Activated naive CD4-positive, alpha-beta T cell treated with anti-CD3 and anti-CD28 coated beads, Interleukin-2, amount 10 ng/mL, durations not matched to agents 5 hours and 36 hours (primary cell): ENCODE results near the gene TUBB3. TPM values are rescaled to one million over a fixed set of nuclear protein-coding genes. Genes with fewer than 3 reads are reported as not detected.

Source experiments
- total RNA-seq, 2 experiments: library from RNA; stranded (reverse); gene quantifications; one replicate each; pipeline ENCODE4 v1.2.3, GENCODE V29; 2021

The TUBB3 gene
- total RNA-seq, result under 1 TPM; 0.58 to 0.83 TPM

DNA sequence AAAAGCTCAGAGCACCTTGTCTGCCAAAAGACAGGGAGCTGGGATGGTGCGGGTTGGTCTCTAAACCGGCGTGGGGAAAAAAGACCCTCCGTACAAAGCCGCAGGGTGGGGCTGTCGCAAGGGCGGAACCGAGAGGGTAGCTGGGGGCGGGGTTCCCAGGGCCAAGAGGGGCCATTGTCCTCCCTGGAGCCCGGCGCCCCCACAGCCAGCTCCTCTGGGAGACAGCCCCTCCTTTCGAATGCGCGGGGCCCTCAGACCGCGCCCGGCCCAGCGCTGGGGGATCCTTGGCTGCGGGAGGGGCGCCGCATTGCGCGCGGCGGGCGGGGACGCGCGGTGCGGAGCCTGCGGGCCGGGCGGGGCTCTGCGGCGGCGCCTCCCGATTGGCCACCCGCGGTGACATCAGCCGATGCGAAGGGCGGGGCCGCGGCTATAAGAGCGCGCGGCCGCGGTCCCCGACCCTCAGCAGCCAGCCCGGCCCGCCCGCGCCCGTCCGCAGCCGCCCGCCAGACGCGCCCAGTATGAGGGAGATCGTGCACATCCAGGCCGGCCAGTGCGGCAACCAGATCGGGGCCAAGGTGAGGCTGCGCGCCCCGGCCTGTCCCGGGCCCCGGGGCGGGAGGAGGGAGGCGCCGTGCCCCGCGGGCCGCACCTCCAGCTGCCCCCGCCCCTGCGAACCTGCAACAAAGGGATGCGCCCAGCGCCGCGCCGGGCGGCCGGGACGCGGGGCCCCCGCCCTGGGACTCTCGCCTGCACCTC is at the start of gene TUBB3:
TSS of gene TUBB3 (plus strand) at position 459 of the 756 bp plus-strand sequence. CDS start at position 519, 60 bp downstream.

GRCh38 chr16:89918453-89919347 is 4.4 kb upstream of the TUBB3 start, which contains the start of gene MC1R:
Gene MC1R (plus strand): TSS chr16:89918862. CDS start chr16:89919259, 397 bp downstream.

Other genes with a start within 250 kb of the TUBB3 start
- gene CDK10, start 236.7 kb upstream of the TUBB3 start, total RNA-seq, result 100 to 1,000 TPM in 1 of 2 experiments, 10 to 100 TPM in 1; 92.6 to 111 TPM
- 10 to 100 TPM; 10.3 to 10.7 TPM for gene SPATA2L, start 221.6 kb upstream of the TUBB3 start, total RNA-seq
- 10 to 100 TPM; 10.2 to 12.6 TPM for gene VPS9D1, start 202.4 kb upstream of the TUBB3 start, total RNA-seq
- 10 to 100 TPM; 89.5 to 94.4 TPM for gene ZNF276, start 201.8 kb upstream of the TUBB3 start, total RNA-seq
- gene FANCA, start 106.7 kb upstream of the TUBB3 start, total RNA-seq, result 10 to 100 TPM; 69.3 to 76.2 TPM
- gene SPIRE2, start 94.9 kb upstream of the TUBB3 start, total RNA-seq, result 1 to 10 TPM; 1.3 to 1.5 TPM
- 100 to 1,000 TPM; 177 to 190 TPM for gene TCF25, start 49.8 kb upstream of the TUBB3 start, total RNA-seq
- 1 to 10 TPM; 4.7 to 4.9 TPM for gene MC1R, start 4.5 kb upstream of the TUBB3 start, total RNA-seq
- 10 to 100 TPM; 38.0 to 40.8 TPM for gene DEF8, start 25.4 kb downstream of the TUBB3 start, total RNA-seq
- under 1 TPM; 0.46 to 0.55 TPM for gene DBNDD1, start 96.1 kb downstream of the TUBB3 start, total RNA-seq
- not detected for gene PRDM7, start 154.0 kb downstream of the TUBB3 start, total RNA-seq